SU-DHL-6 (cell line): Measurements from ENCODE around the gene SINHCAF.
A peak's percentile ranks its signal among the peaks of the same experiment; 100 is the strongest.
"Not testable (repeated sequence)": the region's sequence is repeated elsewhere in the genome, so short reads cannot be mapped to it uniquely, and the experiment has no call there.

Experiments
- H2AFZ ChIP-seq: fragments of 200-600 bp; sonication (generic); 2 replicates; pipeline ENCODE4 v1.6.1; 2014; ENCODE audit warnings: low read depth, mild to moderate bottlenecking, moderate library complexity, mixed read lengths, antibody characterized with exemption, low read length; ENCODE audit not compliant: severe bottlenecking
- H3F3A ChIP-seq: fragments of 200-600 bp; shearing (Covaris generic); 2 replicates; pipeline ENCODE4 v1.6.0; 2016; ENCODE audit warnings: antibody characterized with exemption, mild to moderate bottlenecking; ENCODE audit not compliant: insufficient read depth
- H3K27ac ChIP-seq: fragments of 200-600 bp; sonication (generic); 2 replicates; pipeline ENCODE4 v1.5.1; 2016; ENCODE audit warnings: low read depth, mild to moderate bottlenecking, low read length, moderate library complexity, mixed read lengths
- H3K27me3 ChIP-seq: fragments of 200-600 bp; sonication (generic), shearing (Covaris generic); 2 replicates; pipeline ENCODE4 v1.6.0; 2014; ENCODE audit warnings: mild to moderate bottlenecking, low read length
- H3K36me3 ChIP-seq: fragments of 200-600 bp; sonication (generic); 2 replicates; pipeline ENCODE4 v1.6.1; 2014; ENCODE audit warnings: mild to moderate bottlenecking, low read length, mixed read lengths
- H3K4me2 ChIP-seq: fragments of 300-600, 200-600 bp; shearing (Covaris generic), sonication (generic); 2 replicates; pipeline ENCODE4 v1.6.0; 2014; ENCODE audit warnings: low read length, low read depth, mild to moderate bottlenecking; ENCODE audit not compliant: poor library complexity, severe bottlenecking
- H3K4me3 ChIP-seq: fragments of 200-600 bp; sonication (generic); 2 replicates; pipeline ENCODE4 v1.5.1; 2014; ENCODE audit warnings: antibody characterized with exemption, low read length, mild to moderate bottlenecking, mixed read lengths; ENCODE audit not compliant: insufficient read depth, poor library complexity, severe bottlenecking
- H3K79me2 ChIP-seq: fragments of 200-600 bp; sonication (generic); 2 replicates; pipeline ENCODE4 v1.6.1; 2014; ENCODE audit warnings: mild to moderate bottlenecking, low read length, moderate library complexity; ENCODE audit not compliant: insufficient read depth
- H3K9ac ChIP-seq: fragments of 200-600 bp; sonication (generic); 2 replicates; pipeline ENCODE4 v1.7.0; 2014; ENCODE audit warnings: mild to moderate bottlenecking, low read length
- H3K9me2 ChIP-seq: fragments of 200-600 bp; sonication (generic); replicated peaks from 2 replicates; pipeline ENCODE4 v1.6.1; 2014; ENCODE audit warnings: low read length; ENCODE audit not compliant: insufficient read depth
- H3K9me3 ChIP-seq: fragments of 200-600 bp; sonication (generic); 2 replicates; pipeline ENCODE4 v1.6.1; 2014; ENCODE audit warnings: low read length, mixed read lengths; ENCODE audit not compliant: insufficient read depth
- H4K20me1 ChIP-seq: fragments of 200-600 bp; sonication (generic); 2 replicates; pipeline ENCODE4 v1.6.1; 2014; ENCODE audit warnings: low read depth, mild to moderate bottlenecking, antibody characterized with exemption, low read length, moderate library complexity, mixed read lengths
- EZH2phosphoT487 ChIP-seq: fragments of 200-600 bp; sonication (generic), shearing (Covaris generic); conservative IDR thresholded peaks from 2 replicates; pipeline ENCODE4 v1.6.1; 2018; ENCODE audit warnings: mild to moderate bottlenecking, antibody characterized with exemption, low read length, moderate library complexity, mixed read lengths
- TF ChIP-seq, protein P1 (sequence below): fragments of 200-600 bp; sonication (generic); IDR thresholded peaks from one replicate; pipeline ENCODE4 v1.5.1; 2017; ENCODE audit warnings: antibody characterized with exemption, mild to moderate bottlenecking, low read length, moderate library complexity; ENCODE audit not compliant: insufficient read depth, poor library complexity, severe bottlenecking

Gene SINHCAF, protein sequence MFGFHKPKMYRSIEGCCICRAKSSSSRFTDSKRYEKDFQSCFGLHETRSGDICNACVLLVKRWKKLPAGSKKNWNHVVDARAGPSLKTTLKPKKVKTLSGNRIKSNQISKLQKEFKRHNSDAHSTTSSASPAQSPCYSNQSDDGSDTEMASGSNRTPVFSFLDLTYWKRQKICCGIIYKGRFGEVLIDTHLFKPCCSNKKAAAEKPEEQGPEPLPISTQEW

DNA sequence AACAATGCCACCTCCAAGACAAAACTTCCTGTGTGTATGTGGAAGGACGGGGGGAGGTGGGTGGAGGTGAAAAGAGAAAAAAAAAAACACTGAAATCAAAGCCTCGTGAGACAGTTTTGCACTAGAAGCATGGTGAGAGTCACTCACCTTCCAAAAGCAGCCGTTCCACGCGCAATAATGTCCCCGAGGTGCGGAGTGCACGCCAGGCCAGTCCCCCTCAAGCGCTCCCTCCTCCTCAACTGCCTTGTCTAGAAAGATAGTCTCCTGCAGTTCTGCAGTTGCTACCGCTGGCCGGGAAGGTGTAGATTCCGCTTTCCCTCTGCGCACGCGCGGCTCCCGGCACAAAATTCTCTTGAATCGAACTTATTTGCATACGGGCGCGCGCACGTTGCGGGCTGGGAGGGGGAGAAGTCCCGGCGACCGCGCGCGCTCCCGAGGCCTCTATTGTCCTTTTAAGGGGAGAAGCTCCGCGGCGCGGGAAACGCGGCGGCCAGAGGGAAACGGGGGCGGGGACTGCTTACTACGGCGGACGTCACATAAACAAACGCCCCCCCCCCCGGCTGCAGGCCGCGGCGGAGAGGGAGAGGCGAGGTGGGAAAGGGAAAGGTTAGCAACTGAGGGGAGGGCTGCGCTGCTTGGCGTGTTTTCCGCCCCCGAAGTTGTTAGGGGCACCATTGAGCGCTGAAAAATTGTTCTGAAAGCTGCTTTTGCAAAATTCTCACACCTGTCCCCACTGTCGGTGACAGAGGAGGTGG, at the start of gene SINHCAF:
Gene SINHCAF, minus strand, starts transcription at position 274 of the 755 bp plus-strand sequence. CDS start 27,946 bp downstream, outside the sequence.
- peak within 1 kb of the TSS; percentile 97 for H3K4me2 ChIP-seq
- H3K9ac ChIP-seq: peak within 1 kb of the TSS; percentile 87
- H3K4me3 ChIP-seq: peak within 1 kb of the TSS; percentile 88
- H3K36me3 ChIP-seq: no peaks in the 10 kb centered on the region
- H3K9me3 ChIP-seq: no peaks in the 10 kb centered on the region
- H3K27ac ChIP-seq: peak within 1 kb of the TSS; percentile 76
- no peak for TF ChIP-seq EZH2phosphoT487
- TF ChIP-seq, protein P1, sequence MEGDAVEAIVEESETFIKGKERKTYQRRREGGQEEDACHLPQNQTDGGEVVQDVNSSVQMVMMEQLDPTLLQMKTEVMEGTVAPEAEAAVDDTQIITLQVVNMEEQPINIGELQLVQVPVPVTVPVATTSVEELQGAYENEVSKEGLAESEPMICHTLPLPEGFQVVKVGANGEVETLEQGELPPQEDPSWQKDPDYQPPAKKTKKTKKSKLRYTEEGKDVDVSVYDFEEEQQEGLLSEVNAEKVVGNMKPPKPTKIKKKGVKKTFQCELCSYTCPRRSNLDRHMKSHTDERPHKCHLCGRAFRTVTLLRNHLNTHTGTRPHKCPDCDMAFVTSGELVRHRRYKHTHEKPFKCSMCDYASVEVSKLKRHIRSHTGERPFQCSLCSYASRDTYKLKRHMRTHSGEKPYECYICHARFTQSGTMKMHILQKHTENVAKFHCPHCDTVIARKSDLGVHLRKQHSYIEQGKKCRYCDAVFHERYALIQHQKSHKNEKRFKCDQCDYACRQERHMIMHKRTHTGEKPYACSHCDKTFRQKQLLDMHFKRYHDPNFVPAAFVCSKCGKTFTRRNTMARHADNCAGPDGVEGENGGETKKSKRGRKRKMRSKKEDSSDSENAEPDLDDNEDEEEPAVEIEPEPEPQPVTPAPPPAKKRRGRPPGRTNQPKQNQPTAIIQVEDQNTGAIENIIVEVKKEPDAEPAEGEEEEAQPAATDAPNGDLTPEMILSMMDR: no peak
- no peaks in the 10 kb centered on the region for H3K27me3 ChIP-seq
- peaks cover 10% of the 10 kb centered on the region for H3F3A ChIP-seq
- peaks cover 48% of the 10 kb centered on the region for H3K79me2 ChIP-seq
- H3K9me2 ChIP-seq: no peaks in the 10 kb centered on the region
- H4K20me1 ChIP-seq: peaks cover 10% of the 10 kb centered on the region
- peak within 1 kb of the TSS; percentile 82 for H2AFZ ChIP-seq

GRCh38 chr12:31375422-31375821, 49.5 kb upstream of the SINHCAF start:
- H3K9me2 ChIP-seq, H4K20me1 ChIP-seq, H2AFZ ChIP-seq, H3K27me3 ChIP-seq, H3K4me2 ChIP-seq, H3K9me3 ChIP-seq, H3K36me3 ChIP-seq, H3K27ac ChIP-seq, H3K4me3 ChIP-seq, H3F3A ChIP-seq, H3K79me2 ChIP-seq, H3K9ac ChIP-seq: not testable (repeated sequence)

DNA sequence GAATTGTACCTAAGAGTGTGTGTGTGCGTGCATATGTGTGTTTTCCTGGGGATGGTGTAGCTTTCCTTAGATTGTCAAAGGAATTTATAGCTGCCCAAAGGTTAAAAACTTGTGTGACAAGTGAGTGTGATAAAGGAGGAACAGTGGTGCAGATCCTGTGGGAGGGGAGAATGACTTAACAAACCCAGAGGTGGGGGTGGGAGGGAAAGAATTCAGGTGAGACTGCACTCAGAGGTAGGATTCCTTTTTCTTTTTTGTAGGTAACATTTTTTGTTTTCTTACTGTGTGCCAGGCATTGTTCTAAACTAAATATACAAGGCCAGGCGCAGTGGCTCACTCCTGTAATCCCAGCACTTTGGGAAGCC, 45.3 kb upstream of the SINHCAF start:
- Histone ChIP-seq H3F3A (no peaks in the 10 kb centered on the region), H3K27ac (no peak overlapping the region), H3K9ac (no peak overlapping the region), H3K4me3 (no peak overlapping the region), H4K20me1 (no peaks in the 10 kb centered on the region), H2AFZ (no peak overlapping the region), H3K9me3 (no peaks in the 10 kb centered on the region), H3K27me3 (no peaks in the 10 kb centered on the region), H3K4me2 (no peak overlapping the region), H3K36me3 (no peaks in the 10 kb centered on the region), H3K79me2 (no peaks in the 10 kb centered on the region), H3K9me2 (no peaks in the 10 kb centered on the region)
- TF ChIP-seq, protein P1: no peak

DNA sequence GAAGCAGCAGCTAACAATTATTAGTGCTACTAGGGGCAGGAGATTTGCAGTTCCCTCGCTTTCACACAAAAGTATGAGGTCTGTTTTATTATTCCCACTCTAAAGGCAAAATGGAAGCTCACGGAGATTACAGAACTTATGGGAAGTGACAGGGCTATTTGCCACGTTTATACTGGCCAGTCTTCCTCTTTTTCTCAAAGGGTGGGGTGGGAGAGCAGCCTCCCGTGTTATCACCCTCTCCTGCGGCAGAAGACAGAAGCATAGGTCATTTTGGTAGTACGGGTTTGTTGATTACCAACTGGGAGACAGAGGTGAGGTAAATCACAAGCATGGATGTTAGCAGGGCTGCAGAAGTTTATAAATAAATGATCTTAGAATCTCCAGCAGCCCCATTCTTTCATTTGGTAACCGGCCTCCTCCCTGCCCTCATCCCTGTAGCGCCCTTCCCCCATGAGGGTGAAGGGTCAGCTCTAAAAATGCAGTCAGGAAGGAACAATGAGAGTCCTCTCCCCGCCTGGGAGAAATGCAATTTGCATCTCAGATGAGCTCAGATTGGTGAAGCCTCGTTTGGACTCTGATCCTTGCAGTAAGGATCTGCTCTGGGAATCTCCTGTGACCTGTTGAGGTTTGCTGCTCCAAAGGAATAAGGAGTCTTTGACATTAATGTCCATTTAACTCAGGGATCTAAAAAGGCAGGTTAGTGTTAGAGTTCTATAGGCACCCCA, 44.7 kb upstream of the SINHCAF start:
- Histone ChIP-seq H3K36me3 (no peaks in the 10 kb centered on the region), H3K9me2 (no peaks in the 10 kb centered on the region), H3K4me2 (no peak overlapping the region), H3K9ac (no peak overlapping the region), H3K27ac (no peak overlapping the region), H3K27me3 (no peaks in the 10 kb centered on the region), H3K9me3 (no peaks in the 10 kb centered on the region), H3K79me2 (no peaks in the 10 kb centered on the region), H3F3A (no peaks in the 10 kb centered on the region), H4K20me1 (no peaks in the 10 kb centered on the region), H2AFZ (no peak overlapping the region), H3K4me3 (no peak overlapping the region)
- TF ChIP-seq, protein P1: no peak
- no peak for TF ChIP-seq EZH2phosphoT487
